Transverse colon (tissue), 4 donors: ENCODE results near the gene IMMP2L. TPM values are rescaled to one million over a fixed set of nuclear protein-coding genes. Genes with fewer than 3 reads are reported as not detected.

Experiments
- DNase-seq: peaks from one replicate; pipeline ENCODE4 v3.0.0-alpha.2; 2019
- H3K27ac ChIP-seq, 4 donors: fragments of 200-600 bp; sonication (generic); 2 replicates each; pipeline ENCODE4 v1.5.1; 2016 to 2018; ENCODE audit warnings: inconsistent platforms in 4 of 4
- H3K27me3 ChIP-seq: fragments of 200-600 bp; sonication (generic); 2 replicates; pipeline ENCODE4 v1.5.1; 2017; ENCODE audit warnings: inconsistent platforms
- H3K36me3 ChIP-seq, 4 donors: fragments of 200-600 bp; sonication (generic); 2 replicates each; pipeline ENCODE4 v1.5.1; 2017 to 2019; ENCODE audit warnings: inconsistent platforms in 4 of 4
- H3K4me1 ChIP-seq, 4 donors: fragments of 200-600 bp; sonication (generic); 2 replicates each; pipeline ENCODE4 v1.5.1; 2017 to 2020; ENCODE audit warnings: inconsistent platforms in 4 of 4
- H3K4me3 ChIP-seq, 4 donors: fragments of 200-600 bp; sonication (generic); 1 replicate in 1 of 4; 2 replicates in 3 of 4; pipeline versions ENCODE4 v1.5.1 to v1.6.1; 2017 to 2019; ENCODE audit warnings: inconsistent platforms in 4 of 4
- H3K9me3 ChIP-seq, 2 donors: fragments of 200-600 bp; sonication (generic); 2 replicates each; pipeline ENCODE4 v1.5.1; 2017 to 2019; ENCODE audit warnings: inconsistent platforms in 2 of 2
- CTCF ChIP-seq, 5 experiments: fragments of 200-600 bp in 3 of 5; fragments of 450-650 bp in 2 of 5; sonication (generic) in 3 of 5; IDR thresholded peaks; 1 replicate in 2 of 5; 2 replicates in 3 of 5; pipeline ENCODE4 v1.5.1; 2016 to 2017; ENCODE audit warnings: antibody characterized with exemption in 5 of 5, inconsistent platforms in 3 of 5, mild to moderate bottlenecking in 2 of 5, moderate library complexity in 1 of 5
- EP300 ChIP-seq: sonication (generic); formaldehyde crosslinking; IDR thresholded peaks from one replicate; pipeline ENCODE4 v1.6.1; 2017; ENCODE audit warnings: antibody characterized with exemption, low read depth
- POLR2A ChIP-seq: fragments of 450-650 bp; IDR thresholded peaks from one replicate; pipeline ENCODE4 v1.6.1; 2016; ENCODE audit warnings: antibody characterized with exemption, mild to moderate bottlenecking, moderate library complexity
- POLR2AphosphoS5 ChIP-seq, 3 donors: sonication (generic); formaldehyde crosslinking; IDR thresholded peaks; one replicate each; pipeline ENCODE4 v1.6.1; 2016; ENCODE audit warnings: antibody characterized with exemption in 3 of 3
- WGBS, 2 donors: methylation state at CpG; one replicate each; pipeline ENCODE4 v1.1.5; 2018; ENCODE audit warnings: low coverage in 1 of 2; 5-methylcytosine and 5-hydroxymethylcytosine counted together
- in situ Hi-C, 4 donors: fragments of 200-750 bp; cut with MboI; loops; one replicate each; pipeline versions ENCODE4 v1.15.0 to v1.15.1; 2017; ENCODE audit warnings: low sequenced_read_pairs in 3 of 4, low pct_ligation_motif_present in 1 of 4, low pct_unique_long_range_greater_than_20kb in 1 of 4
- intact Hi-C: fragments of 100-400 bp; cut with DNase I; formaldehyde crosslinking; loops from one replicate; pipeline ENCODE4 v1.15.1; 2023; ENCODE audit warnings: low total_unique reads
- total RNA-seq, 4 donors: library from RNA; depleted of rRNA; stranded (reverse); fragments of >200 nt; gene quantifications; one replicate each; pipeline ENCODE4 v1.1.0, GENCODE V29; 2016

The IMMP2L gene
- total RNA-seq, 4 donors from 2014 or later = 8.6 to 69.6 (median 10.9) TPM

GRCh38 chr7:110962826-110963225 lies 599.5 kb downstream of the IMMP2L start:
- DNase-seq = no peak
- 89 to 91% methylated on average over 3 of the region's 3 CpGs for WGBS, 2 donors
- TF ChIP-seq CTCF (IDR thresholded peaks at IDR 0.05) (no peak), POLR2AphosphoS5 (IDR thresholded peaks at IDR 0.05) (no peak), POLR2A (no peak), EP300 (no peak)
- no peak overlapping the region for H3K27ac ChIP-seq
- in situ Hi-C loops = no loop called here
- intact Hi-C loops = no loop called here
- H3K36me3 ChIP-seq = no peaks in the 10 kb centered on the region
- no peaks in the 10 kb centered on the region for H3K4me1 ChIP-seq
- no peaks in the 10 kb centered on the region for H3K9me3 ChIP-seq
- H3K4me3 ChIP-seq = no peak overlapping the region
- H3K27me3 ChIP-seq = no peaks in the 10 kb centered on the region

GRCh38 chr7:110962374-110962773 lies 599.9 kb downstream of the IMMP2L start:
- 81 to 91% methylated on average over 2 of the region's 2 CpGs for WGBS, 2 donors
- no peak for DNase-seq
- Histone ChIP-seq H3K4me3 (no peak overlapping the region), H3K27me3 (no peaks in the 10 kb centered on the region), H3K36me3 (no peaks in the 10 kb centered on the region), H3K9me3 (no peaks in the 10 kb centered on the region), H3K4me1 (no peaks in the 10 kb centered on the region), H3K27ac (no peak overlapping the region)
- intact Hi-C loops = no loop called here
- TF ChIP-seq CTCF (IDR thresholded peaks at IDR 0.05) = no peak
- no peak for TF ChIP-seq EP300
- TF ChIP-seq POLR2A = no peak
- no peak for TF ChIP-seq POLR2AphosphoS5 (IDR thresholded peaks at IDR 0.05)
- in situ Hi-C loops = no loop called here

- TF ChIP-seq CTCF (IDR thresholded peaks at IDR 0.05) (no peak), POLR2AphosphoS5 (IDR thresholded peaks at IDR 0.05) (no peak), POLR2A (no peak), EP300 (no peak)
- Histone ChIP-seq H3K36me3 (no peaks in the 10 kb centered on the region), H3K4me3 (no peak overlapping the region), H3K27me3 (no peaks in the 10 kb centered on the region), H3K4me1 (no peaks in the 10 kb centered on the region), H3K9me3 (no peaks in the 10 kb centered on the region), H3K27ac (no peak overlapping the region)
- intact Hi-C loops = no loop called here
- in situ Hi-C loops = no loop called here
- DNase-seq = no peak
These were observed 601.5 kb downstream of the IMMP2L start for GRCh38 chr7:110960811-110961210.

GRCh38 chr7:110948280-110948679 lies 614.0 kb downstream of the IMMP2L start:
- Histone ChIP-seq H3K9me3 (no peaks in the 10 kb centered on the region), H3K27me3 (no peaks in the 10 kb centered on the region), H3K36me3 (no peaks in the 10 kb centered on the region), H3K4me1 (no peaks in the 10 kb centered on the region), H3K4me3 (no peak overlapping the region), H3K27ac (no peak overlapping the region)
- in situ Hi-C loops = no loop called here
- no peak for DNase-seq
- TF ChIP-seq CTCF (IDR thresholded peaks at IDR 0.05) (no peak), EP300 (no peak), POLR2A (no peak), POLR2AphosphoS5 (IDR thresholded peaks at IDR 0.05) (no peak)
- intact Hi-C loops = no loop called here
